ENCODE results near the gene ETNK2.

DNA sequence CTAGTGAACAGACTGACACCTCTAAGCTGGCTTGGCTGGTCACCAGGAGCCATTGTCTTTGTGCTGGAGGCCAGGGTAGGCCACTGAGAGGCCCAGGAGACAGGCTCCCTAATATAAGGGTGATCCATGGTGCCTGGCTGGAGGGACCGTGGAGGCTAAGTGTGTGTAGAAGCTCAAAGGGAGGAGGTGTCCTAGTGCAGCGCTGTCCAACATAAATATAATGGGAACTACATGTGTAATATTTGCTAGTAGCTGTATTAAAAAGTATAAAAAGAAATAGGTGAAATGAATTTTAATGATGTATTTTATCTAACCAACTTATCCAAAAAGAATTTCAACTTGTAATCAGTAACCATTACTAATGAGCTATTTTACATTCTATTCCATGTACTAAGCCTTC is 44.0 kb downstream of the ETNK2 start:
- no peak for TF ChIP-seq CTCF (IDR thresholded peaks at IDR 0.05; ENCODE audit: insufficient read depth, low read depth, low read length)
- TF ChIP-seq EZH2 (IDR thresholded peaks at IDR 0.05; ENCODE audit: insufficient read depth, low read length) = no peak
